Sigmoid colon (tissue), 4 donors: ENCODE data around the gene CLCN7.

Source experiments
- EP300 ChIP-seq, 4 donors: sonication (generic); formaldehyde crosslinking; IDR thresholded peaks; one replicate each; pipeline ENCODE4 v1.6.1; 2017; ENCODE audit warnings: antibody characterized with exemption in 4 of 4
- TF ChIP-seq, protein P1 (sequence below), 4 experiments: fragments of 450-650 bp in 3 of 4; fragments of 200-600 bp in 1 of 4; IDR thresholded peaks; one replicate each; pipeline ENCODE4 v1.5.1; 2016 to 2019; ENCODE audit warnings: antibody characterized with exemption in 4 of 4, mild to moderate bottlenecking in 3 of 4, moderate library complexity in 2 of 4

DNA sequence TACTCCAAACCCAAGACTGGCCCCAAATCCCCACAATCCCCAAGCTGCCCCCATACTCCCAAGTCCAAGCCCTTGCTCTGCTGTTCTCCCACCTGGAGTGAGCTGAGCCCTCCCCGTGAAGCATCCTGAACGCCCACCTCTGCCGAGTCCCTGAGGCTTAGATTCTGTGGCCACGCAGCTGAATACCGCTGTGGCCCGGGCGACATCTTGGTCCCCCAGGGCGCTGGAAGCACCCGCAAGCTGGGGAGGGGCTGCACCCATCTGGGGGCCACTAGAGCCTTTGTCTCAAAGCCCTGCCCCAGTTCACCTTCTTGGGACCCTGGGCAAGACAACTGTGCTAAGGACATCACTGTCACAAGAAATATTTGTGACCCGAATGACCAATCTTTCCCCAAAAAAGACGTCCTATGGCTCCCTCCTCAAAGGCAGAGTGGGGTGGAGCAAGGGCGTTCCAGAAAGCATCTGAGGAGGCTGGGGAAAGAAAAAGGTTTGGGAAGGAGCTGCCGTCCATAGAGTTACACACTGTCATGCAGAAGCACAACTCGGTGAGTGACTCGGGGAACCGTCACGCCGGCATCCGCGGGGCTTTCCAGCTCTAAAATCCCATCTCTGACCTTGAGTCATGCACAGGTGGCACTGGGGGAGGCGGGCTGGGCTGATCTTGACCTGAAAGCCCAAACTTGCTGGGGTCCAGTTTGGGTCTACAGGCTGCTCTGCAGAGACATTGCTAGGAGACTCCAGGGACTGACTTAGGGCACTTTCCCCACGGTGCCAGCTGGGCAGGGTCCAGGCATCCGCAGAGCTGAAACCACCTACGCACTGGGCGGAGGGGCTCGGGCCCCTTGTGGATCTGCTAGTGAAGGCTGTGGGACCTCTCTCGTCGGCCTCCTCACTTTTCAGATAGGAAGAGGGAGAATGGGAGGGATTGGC, 7.3 kb upstream of the CLCN7 start:
- TF ChIP-seq, protein P1, sequence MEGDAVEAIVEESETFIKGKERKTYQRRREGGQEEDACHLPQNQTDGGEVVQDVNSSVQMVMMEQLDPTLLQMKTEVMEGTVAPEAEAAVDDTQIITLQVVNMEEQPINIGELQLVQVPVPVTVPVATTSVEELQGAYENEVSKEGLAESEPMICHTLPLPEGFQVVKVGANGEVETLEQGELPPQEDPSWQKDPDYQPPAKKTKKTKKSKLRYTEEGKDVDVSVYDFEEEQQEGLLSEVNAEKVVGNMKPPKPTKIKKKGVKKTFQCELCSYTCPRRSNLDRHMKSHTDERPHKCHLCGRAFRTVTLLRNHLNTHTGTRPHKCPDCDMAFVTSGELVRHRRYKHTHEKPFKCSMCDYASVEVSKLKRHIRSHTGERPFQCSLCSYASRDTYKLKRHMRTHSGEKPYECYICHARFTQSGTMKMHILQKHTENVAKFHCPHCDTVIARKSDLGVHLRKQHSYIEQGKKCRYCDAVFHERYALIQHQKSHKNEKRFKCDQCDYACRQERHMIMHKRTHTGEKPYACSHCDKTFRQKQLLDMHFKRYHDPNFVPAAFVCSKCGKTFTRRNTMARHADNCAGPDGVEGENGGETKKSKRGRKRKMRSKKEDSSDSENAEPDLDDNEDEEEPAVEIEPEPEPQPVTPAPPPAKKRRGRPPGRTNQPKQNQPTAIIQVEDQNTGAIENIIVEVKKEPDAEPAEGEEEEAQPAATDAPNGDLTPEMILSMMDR (IDR thresholded peaks at IDR 0.05): no peak
- no peak for TF ChIP-seq EP300 (IDR thresholded peaks at IDR 0.05)
